Measurements from ENCODE around the gene FUT9. TPM values are rescaled to one million over a fixed set of nuclear protein-coding genes. Genes with fewer than 3 reads are reported as not detected.

Gene FUT9
- total RNA-seq, 1 experiment from 2014 or later = not detected

DNA sequence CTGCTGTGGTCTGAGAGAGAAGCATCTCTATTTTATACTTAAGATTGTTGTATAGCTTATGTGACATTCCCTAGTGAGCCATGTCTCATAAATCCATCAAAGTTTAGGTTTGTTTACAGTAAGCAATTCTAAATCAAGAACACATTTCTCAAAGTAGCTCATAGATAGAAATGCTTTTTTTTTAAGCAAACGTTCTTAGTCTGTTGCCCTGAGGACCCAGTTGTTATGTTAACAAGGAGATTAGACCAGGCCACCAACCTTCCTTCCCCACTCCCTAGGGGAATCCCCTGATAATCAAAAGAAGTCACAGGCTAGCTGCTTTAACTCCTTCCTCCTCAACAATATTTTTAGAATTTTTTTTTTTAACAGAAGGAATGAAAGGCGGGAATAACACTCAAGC, 169.0 kb downstream of the FUT9 start:
- TF ChIP-seq TCF7L2 (IDR thresholded peaks at IDR 0.05; ENCODE audit: low read depth, low read length) = no peak
- TF ChIP-seq, protein P1, sequence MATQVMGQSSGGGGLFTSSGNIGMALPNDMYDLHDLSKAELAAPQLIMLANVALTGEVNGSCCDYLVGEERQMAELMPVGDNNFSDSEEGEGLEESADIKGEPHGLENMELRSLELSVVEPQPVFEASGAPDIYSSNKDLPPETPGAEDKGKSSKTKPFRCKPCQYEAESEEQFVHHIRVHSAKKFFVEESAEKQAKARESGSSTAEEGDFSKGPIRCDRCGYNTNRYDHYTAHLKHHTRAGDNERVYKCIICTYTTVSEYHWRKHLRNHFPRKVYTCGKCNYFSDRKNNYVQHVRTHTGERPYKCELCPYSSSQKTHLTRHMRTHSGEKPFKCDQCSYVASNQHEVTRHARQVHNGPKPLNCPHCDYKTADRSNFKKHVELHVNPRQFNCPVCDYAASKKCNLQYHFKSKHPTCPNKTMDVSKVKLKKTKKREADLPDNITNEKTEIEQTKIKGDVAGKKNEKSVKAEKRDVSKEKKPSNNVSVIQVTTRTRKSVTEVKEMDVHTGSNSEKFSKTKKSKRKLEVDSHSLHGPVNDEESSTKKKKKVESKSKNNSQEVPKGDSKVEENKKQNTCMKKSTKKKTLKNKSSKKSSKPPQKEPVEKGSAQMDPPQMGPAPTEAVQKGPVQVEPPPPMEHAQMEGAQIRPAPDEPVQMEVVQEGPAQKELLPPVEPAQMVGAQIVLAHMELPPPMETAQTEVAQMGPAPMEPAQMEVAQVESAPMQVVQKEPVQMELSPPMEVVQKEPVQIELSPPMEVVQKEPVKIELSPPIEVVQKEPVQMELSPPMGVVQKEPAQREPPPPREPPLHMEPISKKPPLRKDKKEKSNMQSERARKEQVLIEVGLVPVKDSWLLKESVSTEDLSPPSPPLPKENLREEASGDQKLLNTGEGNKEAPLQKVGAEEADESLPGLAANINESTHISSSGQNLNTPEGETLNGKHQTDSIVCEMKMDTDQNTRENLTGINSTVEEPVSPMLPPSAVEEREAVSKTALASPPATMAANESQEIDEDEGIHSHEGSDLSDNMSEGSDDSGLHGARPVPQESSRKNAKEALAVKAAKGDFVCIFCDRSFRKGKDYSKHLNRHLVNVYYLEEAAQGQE (IDR thresholded peaks at IDR 0.05; ENCODE audit: insufficient read depth in 1 of 2, low read depth in 2 of 2, low read length in 1 of 2) = no peak
- TF ChIP-seq POLR2AphosphoS5 (IDR thresholded peaks at IDR 0.05; ENCODE audit: low read depth, low read length) = no peak
- TF ChIP-seq, protein P2, sequence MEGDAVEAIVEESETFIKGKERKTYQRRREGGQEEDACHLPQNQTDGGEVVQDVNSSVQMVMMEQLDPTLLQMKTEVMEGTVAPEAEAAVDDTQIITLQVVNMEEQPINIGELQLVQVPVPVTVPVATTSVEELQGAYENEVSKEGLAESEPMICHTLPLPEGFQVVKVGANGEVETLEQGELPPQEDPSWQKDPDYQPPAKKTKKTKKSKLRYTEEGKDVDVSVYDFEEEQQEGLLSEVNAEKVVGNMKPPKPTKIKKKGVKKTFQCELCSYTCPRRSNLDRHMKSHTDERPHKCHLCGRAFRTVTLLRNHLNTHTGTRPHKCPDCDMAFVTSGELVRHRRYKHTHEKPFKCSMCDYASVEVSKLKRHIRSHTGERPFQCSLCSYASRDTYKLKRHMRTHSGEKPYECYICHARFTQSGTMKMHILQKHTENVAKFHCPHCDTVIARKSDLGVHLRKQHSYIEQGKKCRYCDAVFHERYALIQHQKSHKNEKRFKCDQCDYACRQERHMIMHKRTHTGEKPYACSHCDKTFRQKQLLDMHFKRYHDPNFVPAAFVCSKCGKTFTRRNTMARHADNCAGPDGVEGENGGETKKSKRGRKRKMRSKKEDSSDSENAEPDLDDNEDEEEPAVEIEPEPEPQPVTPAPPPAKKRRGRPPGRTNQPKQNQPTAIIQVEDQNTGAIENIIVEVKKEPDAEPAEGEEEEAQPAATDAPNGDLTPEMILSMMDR (IDR thresholded peaks at IDR 0.05) = no peak
- TF ChIP-seq SIN3A (IDR thresholded peaks at IDR 0.05; ENCODE audit: borderline replicate concordance, insufficient read depth, low read depth, low read length) = no peak
- no peaks in the 10 kb centered on the region for H3K4me1 ChIP-seq (ENCODE audit: control insufficient read depth, insufficient read depth, low read length)
- H3K36me3 ChIP-seq (ENCODE audit: control insufficient read depth, insufficient read depth, low read length) = no peaks in the 10 kb centered on the region
- H3K9me3 ChIP-seq (ENCODE audit: control insufficient read depth, insufficient read depth, low read depth, low read length) = no peaks in the 10 kb centered on the region
- intact Hi-C loops (cut with micrococcal nuclease; ENCODE audit: unreplicated experiment) (no loop called here), in situ Hi-C loops (cut with HindIII; ENCODE audit: low pct_unique_long_range_greater_than_20kb, low sequenced_read_pairs) (no loop called here)
- H3K27ac ChIP-seq (ENCODE audit: low read length) = no peak overlapping the region
- POLR2A ChIA-PET = interaction anchor here (0.7 kb wide), 1 partner anchor 542 kb away, joined by 3 read pairs; no protein-coding TSS in a partner anchor
- H3K27me3 ChIP-seq (ENCODE audit: control insufficient read depth, insufficient read depth, low read length) = no peaks in the 10 kb centered on the region
- ATAC-seq (no peak), DNase-seq (ENCODE audit: low read depth, low spot score) (no peak)
- BruUV-seq (replicated peaks) = no TSS peak
- no peak overlapping the region for H3K4me3 ChIP-seq (ENCODE audit: low read depth in 2 of 2, low read length in 2 of 2)
- CTCF ChIA-PET = no interaction called here

DNA sequence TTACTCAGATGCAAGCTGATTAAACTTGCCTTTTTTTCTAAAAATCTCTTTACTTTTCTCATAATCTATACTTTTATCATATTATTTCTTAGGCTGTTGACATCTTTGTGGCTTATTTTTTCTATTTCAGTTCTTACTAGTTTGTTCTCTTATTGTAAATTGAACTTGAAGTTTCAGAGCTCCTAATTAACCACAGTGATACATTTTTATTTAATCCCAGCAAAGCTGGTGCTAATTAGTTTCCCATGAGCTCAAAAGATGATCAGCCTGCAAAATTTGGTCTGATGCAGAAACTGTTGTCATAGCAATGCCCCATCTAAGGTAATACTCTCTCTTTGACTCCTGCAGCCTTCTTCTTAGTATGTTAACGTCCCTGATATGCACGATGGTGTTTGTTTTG, 170.3 kb downstream of the FUT9 start:
- POLR2A ChIA-PET = no interaction called here
- no peaks in the 10 kb centered on the region for H3K27me3 ChIP-seq (ENCODE audit: control insufficient read depth, insufficient read depth, low read length)
- H3K36me3 ChIP-seq (ENCODE audit: control insufficient read depth, insufficient read depth, low read length) = no peaks in the 10 kb centered on the region
- ATAC-seq = no peak
- CTCF ChIA-PET = no interaction called here
- in situ Hi-C loops (cut with HindIII; ENCODE audit: low pct_unique_long_range_greater_than_20kb, low sequenced_read_pairs) (no loop called here), intact Hi-C loops (cut with micrococcal nuclease; ENCODE audit: unreplicated experiment) (no loop called here)
- BruUV-seq (replicated peaks) = no TSS peak
- no peaks in the 10 kb centered on the region for H3K4me1 ChIP-seq (ENCODE audit: control insufficient read depth, insufficient read depth, low read length)
- DNase-seq (ENCODE audit: low read depth, low spot score) = no peak
- H3K4me3 ChIP-seq (ENCODE audit: low read depth in 2 of 2, low read length in 2 of 2) = no peak overlapping the region
- H3K9me3 ChIP-seq (ENCODE audit: control insufficient read depth, insufficient read depth, low read depth, low read length) = no peaks in the 10 kb centered on the region
- TF ChIP-seq SIN3A (IDR thresholded peaks at IDR 0.05; ENCODE audit: borderline replicate concordance, insufficient read depth, low read depth, low read length) (no peak), TCF7L2 (IDR thresholded peaks at IDR 0.05; ENCODE audit: low read depth, low read length) (no peak), POLR2AphosphoS5 (IDR thresholded peaks at IDR 0.05; ENCODE audit: low read depth, low read length) (no peak)
- TF ChIP-seq, protein P1 (IDR thresholded peaks at IDR 0.05; ENCODE audit: insufficient read depth in 1 of 2, low read depth in 2 of 2, low read length in 1 of 2) = no peak
- TF ChIP-seq, protein P2 (IDR thresholded peaks at IDR 0.05) = no peak
- no peak overlapping the region for H3K27ac ChIP-seq (ENCODE audit: low read length)

Measured in Panc1 (cell line).